Measurements from ENCODE around the gene PPP1R26.

Gene PPP1R26

GRCh38 chr9:135464181-135464580, 15.4 kb upstream of the PPP1R26 start:
- DNase-seq (ENCODE audit: low read depth) = no peak

- DNase-seq (ENCODE audit: low read depth) = no peak
Observed at GRCh38 chr9:135468854-135469521, 10.6 kb upstream of the PPP1R26 start.

- no peak for DNase-seq (ENCODE audit: low read depth)
Observed at GRCh38 chr9:135471791-135472640, 7.6 kb upstream of the PPP1R26 start.

GRCh38 chr9:135473972-135474543, 5.5 kb upstream of the PPP1R26 start:
- no peak for DNase-seq (ENCODE audit: low read depth)

- DNase-seq (ENCODE audit: low read depth) = no peak
Observed at GRCh38 chr9:135474915-135475314, 4.7 kb upstream of the PPP1R26 start.

- DNase-seq (ENCODE audit: low read depth) = no peak
Observed at GRCh38 chr9:135476561-135477355, 2.8 kb upstream of the PPP1R26 start.

- DNase-seq (ENCODE audit: low read depth) = no peak
Observed at GRCh38 chr9:135478191-135478590, 1.4 kb upstream of the PPP1R26 start.

GRCh38 chr9:135478829-135479468, 633 bp upstream of the PPP1R26 start:
- no peak for DNase-seq (ENCODE audit: low read depth)

GRCh38 chr9:135480071-135480939, 723 bp downstream of the PPP1R26 start:
- DNase-seq (ENCODE audit: low read depth) = no peak

- no peak for DNase-seq (ENCODE audit: low read depth)
Observed at GRCh38 chr9:135480940-135481310, 1.3 kb downstream of the PPP1R26 start.

- DNase-seq (ENCODE audit: low read depth) = no peak
Observed at GRCh38 chr9:135482015-135482754, 2.6 kb downstream of the PPP1R26 start.

GRCh38 chr9:135484460-135485277, 5.1 kb downstream of the PPP1R26 start:
- no peak for DNase-seq (ENCODE audit: low read depth)

GRCh38 chr9:135485385-135485784, 5.8 kb downstream of the PPP1R26 start:
- no peak for DNase-seq (ENCODE audit: low read depth)

GRCh38 chr9:135485832-135486231, 6.2 kb downstream of the PPP1R26 start:
- DNase-seq (ENCODE audit: low read depth) = no peak

GRCh38 chr9:135486267-135487065, 6.9 kb downstream of the PPP1R26 start:
- no peak for DNase-seq (ENCODE audit: low read depth)

- DNase-seq (ENCODE audit: low read depth) = no peak
Observed at GRCh38 chr9:135487281-135488012, 7.9 kb downstream of the PPP1R26 start.

- no peak for DNase-seq (ENCODE audit: low read depth)
Observed at GRCh38 chr9:135488013-135488330, 8.4 kb downstream of the PPP1R26 start.

- no peak for DNase-seq (ENCODE audit: low read depth)
Observed at GRCh38 chr9:135488527-135488926, 8.9 kb downstream of the PPP1R26 start.
